HCT116 (cell line): ENCODE data around the gene IGFBP4. TPM values are rescaled to one million over a fixed set of nuclear protein-coding genes. Genes with fewer than 3 reads are reported as not detected.

ENCODE experiments used
- ATAC-seq: fragments of 200-7000 bp; cut with Tn5 transposase; 2 replicates; pipeline ENCODE4 v1.9.1; 2020; ENCODE audit warnings: mild to moderate bottlenecking, moderate library complexity
- BruUV-seq: library from RNA; stranded (reverse); fragments of 400-500 nt; replicated peaks from 2 replicates; lab custom pipeline; 2021; lab: Mats Ljungman, UMichigan
- CTCF ChIA-PET: fragments of 300-600 bp; sonication (Branson Sonifier 250); formaldehyde crosslinking; loops from one replicate; lab custom pipeline; 2021; ENCODE audit warnings: antibody characterized with exemption; lab: Charles Lee
- POLR2A ChIA-PET: fragments of 300-600, 350-600 bp; sonication (Branson Sonifier 250); formaldehyde crosslinking; loops from one replicate; lab custom pipeline; 2021; ENCODE audit warnings: antibody characterized with exemption; lab: Charles Lee
- RAD21 ChIA-PET, 2 experiments: fragments of 300-600 bp; sonication (Branson Sonifier 250); formaldehyde crosslinking; loops; one replicate each; lab custom pipeline; 2023; ENCODE audit warnings: low total read pairs in 2 of 2; ENCODE audit not compliant: uncharacterized antibody in 2 of 2, unreplicated experiment in 2 of 2, low non-redundant PET in 1 of 2; lab: Charles Lee
- DNase-seq: peaks from one replicate; pipeline ENCODE4 v3.0.0-alpha.2; 2010; ENCODE audit warnings: low read depth, low spot score
- H2AFZ ChIP-seq: fragments of 200-600 bp; shearing (Covaris generic), sonication (generic); 2 replicates; pipeline ENCODE4 v1.6.1; 2017; ENCODE audit warnings: low read depth, mixed run types, mixed read lengths, antibody characterized with exemption, low read length; ENCODE audit not compliant: poor library complexity, severe bottlenecking
- H3K27ac ChIP-seq: 2 replicates; pipeline ENCODE4 v1.5.1; 2012; ENCODE audit warnings: low read depth, low read length
- H3K27me3 ChIP-seq: fragments of 200-600 bp; sonication (generic); 2 replicates; pipeline ENCODE4 v1.6.1; 2016; ENCODE audit warnings: mixed run types, low read length, mixed read lengths; ENCODE audit not compliant: insufficient read depth
- H3K36me3 ChIP-seq, 2 experiments: fragments of 200-500 bp in 1 of 2; fragments of 200-600 bp in 1 of 2; sonication (Bioruptor generic) in 1 of 2; sonication (generic) in 1 of 2; 2 replicates each; pipeline versions ENCODE4 v1.5.1 to v1.6.1; 2014 to 2016; ENCODE audit warnings: low read length in 2 of 2, inconsistent platforms in 1 of 2, mixed read lengths in 1 of 2, mixed run types in 1 of 2; ENCODE audit not compliant: insufficient read depth in 2 of 2, control insufficient read depth in 1 of 2
- H3K4me1 ChIP-seq, 2 experiments: fragments of 200-600 bp in 1 of 2; sonication (generic) in 1 of 2; 2 replicates each; pipeline versions ENCODE4 v1.5.1 to v1.6.1; 2012 to 2017; ENCODE audit warnings: low read length in 2 of 2, inconsistent platforms in 1 of 2, mild to moderate bottlenecking in 1 of 2, mixed read lengths in 1 of 2, mixed run types in 1 of 2, moderate library complexity in 1 of 2; ENCODE audit not compliant: insufficient read depth in 2 of 2, control insufficient read depth in 1 of 2
- H3K4me2 ChIP-seq: fragments of 200-600 bp; sonication (generic); 2 replicates; pipeline ENCODE4 v1.6.1; 2017; ENCODE audit warnings: mixed run types, low read length, mixed read lengths
- H3K4me3 ChIP-seq, 2 experiments: fragments of 200-600 bp in 1 of 2; sonication (generic) in 1 of 2; replicated peaks in 1 of 2; 2 replicates each; pipeline ENCODE4 v1.5.1; 2011 to 2016; ENCODE audit warnings: low read length in 2 of 2, control low read depth in 1 of 2, low read depth in 1 of 2, mild to moderate bottlenecking in 1 of 2, mixed read lengths in 1 of 2, mixed run types in 1 of 2
- H3K79me2 ChIP-seq: fragments of 200-600 bp; sonication (generic); 2 replicates; pipeline ENCODE4 v1.6.1; 2017; ENCODE audit warnings: mild to moderate bottlenecking, mixed run types, low read length, moderate library complexity, mixed read lengths; ENCODE audit not compliant: insufficient read depth
- H3K9ac ChIP-seq: fragments of 200-600 bp; sonication (generic); 2 replicates; pipeline ENCODE4 v1.6.1; 2016; ENCODE audit warnings: low read length, mixed read lengths
- H3K9me2 ChIP-seq: fragments of 200-600 bp; sonication (generic), shearing (Covaris generic); 2 replicates; pipeline ENCODE4 v1.6.1; 2017; ENCODE audit warnings: mixed run types, mild to moderate bottlenecking, moderate library complexity; ENCODE audit not compliant: insufficient read depth
- H3K9me3 ChIP-seq, 2 experiments: fragments of 200-500 bp in 1 of 2; fragments of 200-600 bp in 1 of 2; sonication (Bioruptor generic) in 1 of 2; sonication (generic) in 1 of 2; 2 replicates each; pipeline ENCODE4 v1.6.1; 2014 to 2017; ENCODE audit warnings: low read length in 2 of 2, mixed read lengths in 2 of 2, inconsistent platforms in 1 of 2, low read depth in 1 of 2, mild to moderate bottlenecking in 1 of 2, mixed run types in 1 of 2, moderate library complexity in 1 of 2; ENCODE audit not compliant: control insufficient read depth in 1 of 2, insufficient read depth in 1 of 2
- H4K20me1 ChIP-seq: fragments of 200-600 bp; sonication (generic), shearing (Covaris generic); 2 replicates; pipeline ENCODE4 v1.6.1; 2017; ENCODE audit warnings: mixed run types, mild to moderate bottlenecking, moderate library complexity; ENCODE audit not compliant: insufficient read depth
- ATF3 ChIP-seq: IDR thresholded peaks from 2 replicates; pipeline ENCODE4 v1.6.1; 2012
- EGR1 ChIP-seq: IDR thresholded peaks from 2 replicates; pipeline ENCODE4 v1.6.1; 2012; ENCODE audit warnings: low read depth
- ELF1 ChIP-seq: IDR thresholded peaks from 2 replicates; pipeline ENCODE4 v1.6.1; 2012; ENCODE audit warnings: low read depth, borderline replicate concordance
- FOSL1 ChIP-seq: IDR thresholded peaks from 2 replicates; pipeline ENCODE4 v1.6.1; 2012; ENCODE audit warnings: low read depth
- POLR2A ChIP-seq: IDR thresholded peaks from 2 replicates; pipeline ENCODE4 v1.7.0; 2011; ENCODE audit warnings: borderline replicate concordance; ENCODE audit not compliant: insufficient read depth, insufficient read length; ENCODE audit errors: extremely low read depth
- POLR2AphosphoS5 ChIP-seq: IDR thresholded peaks from 2 replicates; pipeline ENCODE4 v1.6.1; 2011; ENCODE audit warnings: mild to moderate bottlenecking, low read depth, low read length, moderate library complexity
- REST ChIP-seq: IDR thresholded peaks from 2 replicates; pipeline ENCODE4 v1.6.1; 2012; ENCODE audit warnings: low read depth
- SP1 ChIP-seq: IDR thresholded peaks from 2 replicates; pipeline ENCODE4 v1.6.1; 2012; ENCODE audit warnings: low read depth
- TCF7L2 ChIP-seq: IDR thresholded peaks from 2 replicates; pipeline ENCODE4 v1.7.0; 2011; ENCODE audit warnings: borderline replicate concordance, inconsistent platforms; ENCODE audit not compliant: insufficient read depth, insufficient read length; ENCODE audit errors: extremely low read depth
- YY1 ChIP-seq: IDR thresholded peaks from 2 replicates; pipeline ENCODE4 v1.6.1; 2011; ENCODE audit warnings: low read length, low read depth, moderate library complexity, mild to moderate bottlenecking; ENCODE audit not compliant: insufficient replicate concordance; ENCODE audit errors: extremely low read depth
- ZBTB33 ChIP-seq: IDR thresholded peaks from 2 replicates; pipeline ENCODE4 v1.6.1; 2011; ENCODE audit warnings: mild to moderate bottlenecking, low read length, moderate library complexity; ENCODE audit not compliant: insufficient replicate concordance; ENCODE audit errors: extremely low read depth
- ZFX ChIP-seq: fragments of 450-650 bp; IDR thresholded peaks from 2 replicates; pipeline ENCODE4 v1.6.1; 2017
- intact Hi-C: fragments of 100-400 bp; cut with micrococcal nuclease; formaldehyde crosslinking; loops from 2 replicates; pipeline ENCODE4 v1.10.0; 2022
- total RNA-seq: library from RNA; stranded (reverse); gene quantifications from one replicate; pipeline ENCODE4 v1.2.1, GENCODE V29; 2021; ENCODE audit not compliant: unreplicated experiment

The IGFBP4 gene
- total RNA-seq, 1 experiment from 2014 or later, result 2.0 TPM

GRCh38 chr17:40500709-40501108, 57.5 kb downstream of the IGFBP4 start:
- no peaks in the 10 kb centered on the region for H4K20me1 ChIP-seq
- ChIA-PET CTCF (interaction anchor here (1.7 to 3.0 kb wide), 3 partner anchors 24 to 59 kb away, joined by 5 to 17 read pairs (median 6); no protein-coding TSS in a partner anchor), POLR2A (interaction anchor here (1.3 kb wide), 1 partner anchor 19 kb away, joined by 7 read pairs; no protein-coding TSS in a partner anchor), RAD21 (no interaction called here)
- H3K4me2 ChIP-seq, result peak overlapping the region; percentile 99
- no peak for DNase-seq
- peak; percentile 5; the same call in 1 of the 2 replicates for ATAC-seq
- peak overlapping the region; percentile 41 for H3K27ac ChIP-seq
- H3K27me3 ChIP-seq, result no peaks in the 10 kb centered on the region
- peak overlapping the region; percentile 79 to 80 for H3K4me3 ChIP-seq
- no peak overlapping the region for H2AFZ ChIP-seq
- no peaks in the 10 kb centered on the region for H3K9me3 ChIP-seq
- BruUV-seq, result no TSS peak
- H3K79me2 ChIP-seq, result peaks cover 51% of the 10 kb centered on the region
- peaks cover 27 to 50% of the 10 kb centered on the region in 2 experiments for H3K4me1 ChIP-seq
- TF ChIP-seq ATF3, result no peak
- no peak for TF ChIP-seq TCF7L2
- TF ChIP-seq SP1, result no peak
- no peaks in the 10 kb centered on the region for H3K9me2 ChIP-seq
- peak overlapping the region; percentile 73 for H3K9ac ChIP-seq
- intact Hi-C loops, result no loop called here
- H3K36me3 ChIP-seq, result peaks cover 8 to 13% of the 10 kb centered on the region in 2 experiments

GRCh38 chr17:40501499-40501911, 58.3 kb downstream of the IGFBP4 start, which contains the start of gene TNS4:
Gene TNS4 (minus strand): TSS chr17:40501623. CDS start chr17:40496425, 5,198 bp downstream.
- Histone ChIP-seq H4K20me1 (no peaks in the 10 kb centered on the region), H3K9me2 (no peaks in the 10 kb centered on the region), H3K4me2 (peak within 1 kb of the TSS; percentile 99), H3K36me3 (peaks cover under 1 to 5% of the 10 kb centered on the region in 2 experiments; a peak in 3 of 4 replicates), H3K4me1 (peaks cover 27 to 55% of the 10 kb centered on the region in 2 experiments), H3K4me3 (peak within 1 kb of the TSS; percentile 79 to 80), H3K9me3 (no peaks in the 10 kb centered on the region), H3K27me3 (no peaks in the 10 kb centered on the region), H3K9ac (peak within 1 kb of the TSS; percentile 73), H2AFZ (peak within 1 kb of the TSS; percentile 5), H3K27ac (peak within 1 kb of the TSS; percentile 41), H3K79me2 (peaks cover 43% of the 10 kb centered on the region)
- ChIA-PET CTCF (interaction anchor here (0.9 to 1.7 kb wide), 4 partner anchors 9 to 58 kb away, joined by 3 to 6 read pairs (median 4); no protein-coding TSS in a partner anchor), RAD21 (interaction anchor here (0.6 to 0.9 kb wide), 2 partner anchors 32 kb away, joined by 4 to 5 read pairs; no protein-coding TSS in a partner anchor), POLR2A (interaction anchor here (0.7 to 2.5 kb wide), 16 partner anchors 8 to 127 kb away, joined by 3 to 11 read pairs (median 5); no protein-coding TSS in a partner anchor)
- intact Hi-C loops, result no loop called here
- ATAC-seq (peak; percentile 91), DNase-seq (peak; percentile 65)
- BruUV-seq, result no TSS peak
- TF ChIP-seq YY1 (no peak), ATF3 (no peak), EGR1 (no peak), POLR2A (peak; percentile 63), FOSL1 (no peak), ZBTB33 (no peak), ELF1 (no peak), SP1 (no peak; the same call in 1 of the 2 replicates), POLR2AphosphoS5 (peak; percentile 86), ZFX (no peak), REST (no peak)
